Upper lobe of left lung (tissue), 6 donors: ENCODE data around the gene MAMLD1. TPM values are rescaled to one million over a fixed set of nuclear protein-coding genes. Genes with fewer than 3 reads are reported as not detected.

Source experiments
- ATAC-seq, 2 donors: fragments of 200-7000 bp; cut with Tn5 transposase; one replicate each; pipeline ENCODE4 v1.9.1; 2022; ENCODE audit warnings: mild to moderate bottlenecking in 2 of 2, moderate library complexity in 2 of 2; ENCODE audit not compliant: low FRiP score in 2 of 2
- DNase-seq, 2 donors: peaks; one replicate each; pipeline ENCODE4 v3.0.0-alpha.2; 2019 to 2020
- H3K27ac ChIP-seq, 4 donors: fragments of 200-600 bp; sonication (generic); one replicate each; pipeline ENCODE4 v1.5.1; 2016 to 2019
- H3K27me3 ChIP-seq, 4 donors: fragments of 200-600 bp; sonication (generic); one replicate each; pipeline ENCODE4 v1.5.1; 2017 to 2019
- H3K36me3 ChIP-seq, 4 donors: fragments of 200-600 bp; sonication (generic); one replicate each; pipeline ENCODE4 v1.5.1; 2016 to 2019
- H3K4me1 ChIP-seq, 4 donors: fragments of 200-600 bp; sonication (generic); one replicate each; pipeline ENCODE4 v1.5.1; 2018 to 2019
- H3K4me3 ChIP-seq, 4 donors: fragments of 200-600 bp; sonication (generic); one replicate each; pipeline ENCODE4 v1.5.1; 2017 to 2019; ENCODE audit warnings: mild to moderate bottlenecking in 2 of 4, moderate library complexity in 1 of 4
- H3K9me3 ChIP-seq, 4 donors: fragments of 200-600 bp; sonication (generic); one replicate each; pipeline ENCODE4 v1.5.1; 2018 to 2019
- EP300 ChIP-seq, 4 donors: sonication (generic); formaldehyde crosslinking; IDR thresholded peaks; one replicate each; pipeline ENCODE4 v1.5.1; 2017; ENCODE audit warnings: antibody characterized with exemption in 4 of 4, control low read depth in 2 of 4
- POLR2A ChIP-seq, 4 donors: fragments of 450-650 bp; IDR thresholded peaks; one replicate each; pipeline ENCODE4 v1.5.1; 2016 to 2017; ENCODE audit warnings: antibody characterized with exemption in 4 of 4, mild to moderate bottlenecking in 2 of 4
- POLR2AphosphoS5 ChIP-seq, 2 donors: sonication (generic); formaldehyde crosslinking; IDR thresholded peaks; one replicate each; pipeline ENCODE4 v1.5.1; 2017; ENCODE audit warnings: antibody characterized with exemption in 2 of 2
- WGBS, 2 donors: methylation state at CpG; one replicate each; pipeline ENCODE4 v1.1.5; 2017 to 2018; 5-methylcytosine and 5-hydroxymethylcytosine counted together
- total RNA-seq, 6 donors: library from RNA; depleted of rRNA in 4 of 6; stranded (reverse); fragments of >200 nt in 4 of 6; gene quantifications; one replicate each; pipeline versions ENCODE4 v1.1.0 to v1.2.1, GENCODE V29; 2016 to 2021
- TF ChIP-seq, protein P1 (sequence below), 6 experiments: fragments of 450-650 bp in 4 of 6; fragments of 200-600 bp in 2 of 6; sonication (generic) in 2 of 6; IDR thresholded peaks; one replicate each; pipeline ENCODE4 v1.5.1; 2016 to 2019; ENCODE audit warnings: antibody characterized with exemption in 6 of 6
- donor health status: DM: no; HTN: no; CAD: no; lungs with moderate emphysema.
- donor health status: DM: no; HTN: yes; CAD: no; lungs with severe emphysema.

The MAMLD1 gene
- total RNA-seq, 6 donors from 2014 or later = 1.1 to 7.8 (median 3.7) TPM

DNA sequence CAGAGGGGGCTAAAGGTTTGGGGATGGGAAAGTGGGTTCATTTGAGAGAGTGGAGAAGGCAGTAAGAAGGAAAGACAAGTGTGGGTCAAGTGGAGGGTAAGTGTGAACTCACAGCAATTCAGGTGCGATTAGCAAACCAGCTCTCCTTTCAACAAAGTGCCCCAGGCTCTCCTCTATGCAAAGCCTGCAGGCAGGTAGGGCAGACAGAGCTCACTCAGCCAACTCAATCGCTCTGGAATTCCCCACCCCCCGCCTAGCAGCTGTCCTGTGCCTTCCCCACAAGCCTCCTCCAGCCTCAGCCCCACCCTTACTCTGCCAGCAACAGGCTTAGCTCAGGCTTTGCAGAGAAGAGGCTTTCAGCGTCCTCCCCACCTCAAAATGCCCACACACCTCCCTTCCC is 14.8 kb upstream of the MAMLD1 start:
- Histone ChIP-seq H3K4me1 (no peaks in the 10 kb centered on the region), H3K36me3 (no peaks in the 10 kb centered on the region), H3K4me3 (no peak overlapping the region), H3K27me3 (no peaks in the 10 kb centered on the region), H3K9me3 (no peaks in the 10 kb centered on the region), H3K27ac (no peak overlapping the region)
- ATAC-seq = no peak
- TF ChIP-seq POLR2A (IDR thresholded peaks at IDR 0.05) (no peak), EP300 (IDR thresholded peaks at IDR 0.05) (no peak), POLR2AphosphoS5 (IDR thresholded peaks at IDR 0.05) (no peak)
- TF ChIP-seq, protein P1, sequence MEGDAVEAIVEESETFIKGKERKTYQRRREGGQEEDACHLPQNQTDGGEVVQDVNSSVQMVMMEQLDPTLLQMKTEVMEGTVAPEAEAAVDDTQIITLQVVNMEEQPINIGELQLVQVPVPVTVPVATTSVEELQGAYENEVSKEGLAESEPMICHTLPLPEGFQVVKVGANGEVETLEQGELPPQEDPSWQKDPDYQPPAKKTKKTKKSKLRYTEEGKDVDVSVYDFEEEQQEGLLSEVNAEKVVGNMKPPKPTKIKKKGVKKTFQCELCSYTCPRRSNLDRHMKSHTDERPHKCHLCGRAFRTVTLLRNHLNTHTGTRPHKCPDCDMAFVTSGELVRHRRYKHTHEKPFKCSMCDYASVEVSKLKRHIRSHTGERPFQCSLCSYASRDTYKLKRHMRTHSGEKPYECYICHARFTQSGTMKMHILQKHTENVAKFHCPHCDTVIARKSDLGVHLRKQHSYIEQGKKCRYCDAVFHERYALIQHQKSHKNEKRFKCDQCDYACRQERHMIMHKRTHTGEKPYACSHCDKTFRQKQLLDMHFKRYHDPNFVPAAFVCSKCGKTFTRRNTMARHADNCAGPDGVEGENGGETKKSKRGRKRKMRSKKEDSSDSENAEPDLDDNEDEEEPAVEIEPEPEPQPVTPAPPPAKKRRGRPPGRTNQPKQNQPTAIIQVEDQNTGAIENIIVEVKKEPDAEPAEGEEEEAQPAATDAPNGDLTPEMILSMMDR (IDR thresholded peaks at IDR 0.05) = no peak
- WGBS, 2 donors = 25 to 53% methylated on average over 3 to 4 of the region's 4 CpGs
- no peak for DNase-seq

DNA sequence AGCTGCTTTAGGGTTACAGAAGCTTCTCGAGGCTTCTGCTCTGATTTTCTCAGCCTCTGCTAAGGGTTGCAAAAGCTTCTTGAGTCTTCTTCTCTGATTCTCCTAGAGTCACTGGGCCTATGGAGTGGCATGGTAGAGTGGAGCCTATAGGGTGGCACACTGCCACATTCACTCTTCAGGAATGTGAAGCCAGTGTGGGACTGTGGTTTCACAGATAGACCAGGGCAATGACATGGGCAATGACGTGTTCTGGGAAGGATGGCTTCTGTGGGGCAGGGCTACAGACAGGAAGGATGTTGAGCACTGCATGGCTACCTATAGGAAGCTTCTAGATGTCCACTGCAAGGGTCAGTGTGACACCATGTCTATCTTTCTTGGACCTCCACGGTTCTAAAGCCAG is 11.0 kb upstream of the MAMLD1 start:
- H3K9me3 ChIP-seq = no peaks in the 10 kb centered on the region
- H3K27ac ChIP-seq = no peak overlapping the region
- TF ChIP-seq POLR2A (IDR thresholded peaks at IDR 0.05) (no peak), EP300 (IDR thresholded peaks at IDR 0.05) (no peak), POLR2AphosphoS5 (IDR thresholded peaks at IDR 0.05) (no peak)
- TF ChIP-seq, protein P1 (IDR thresholded peaks at IDR 0.05) = no peak
- H3K27me3 ChIP-seq = no peaks in the 10 kb centered on the region
- H3K4me3 ChIP-seq = no peak overlapping the region
- H3K36me3 ChIP-seq = no peaks in the 10 kb centered on the region
- no peaks in the 10 kb centered on the region for H3K4me1 ChIP-seq
- WGBS, 2 donors = 58 to 100% methylated on average over 1 to 3 of the region's 3 CpGs
- ATAC-seq (no peak), DNase-seq (no peak)

DNA sequence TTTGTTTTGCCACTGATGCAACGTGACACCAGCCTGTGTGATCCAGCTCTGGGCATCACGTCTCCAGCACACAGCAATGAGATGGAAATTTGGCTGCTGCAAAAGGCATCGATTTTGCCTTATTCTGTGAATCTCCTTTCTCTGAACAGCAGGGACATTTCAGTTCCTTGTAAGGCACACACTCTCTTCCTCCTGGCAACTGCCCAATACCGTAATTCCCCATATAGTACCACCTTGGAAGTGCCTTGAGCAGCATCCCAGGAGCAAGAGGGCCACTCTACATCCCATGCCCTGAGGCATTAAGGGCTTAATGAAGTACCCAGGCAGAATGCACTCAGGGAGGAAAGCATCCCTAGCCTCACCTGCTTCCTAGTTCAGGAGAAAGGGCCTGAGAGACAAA is 10.5 kb upstream of the MAMLD1 start:
- ATAC-seq (no peak), DNase-seq (no peak)
- no peaks in the 10 kb centered on the region for H3K36me3 ChIP-seq
- 48 to 56% methylated on average over 4 of the region's 4 CpGs for WGBS, 2 donors
- no peaks in the 10 kb centered on the region for H3K27me3 ChIP-seq
- H3K27ac ChIP-seq = no peak overlapping the region
- TF ChIP-seq EP300 (IDR thresholded peaks at IDR 0.05) (no peak), POLR2AphosphoS5 (IDR thresholded peaks at IDR 0.05) (no peak), POLR2A (IDR thresholded peaks at IDR 0.05) (no peak)
- TF ChIP-seq, protein P1 (IDR thresholded peaks at IDR 0.05) = no peak
- H3K4me1 ChIP-seq = no peaks in the 10 kb centered on the region
- no peak overlapping the region for H3K4me3 ChIP-seq
- H3K9me3 ChIP-seq = no peaks in the 10 kb centered on the region

- 70 to 80% methylated on average over 1 to 3 of the region's 3 CpGs for WGBS, 2 donors
- Histone ChIP-seq H3K27me3 (peaks cover 0 to under 1% (median 0%) of the 10 kb centered on the region in 4 donors), H3K27ac (no peak overlapping the region), H3K9me3 (no peaks in the 10 kb centered on the region), H3K36me3 (no peaks in the 10 kb centered on the region), H3K4me1 (no peaks in the 10 kb centered on the region), H3K4me3 (no peak overlapping the region)
- ATAC-seq (no peak), DNase-seq (no peak)
- TF ChIP-seq POLR2AphosphoS5 (IDR thresholded peaks at IDR 0.05) = no peak
- TF ChIP-seq POLR2A (IDR thresholded peaks at IDR 0.05) = no peak
- TF ChIP-seq, protein P1 (IDR thresholded peaks at IDR 0.05) = no peak
- no peak for TF ChIP-seq EP300 (IDR thresholded peaks at IDR 0.05)
These were observed 7.2 kb upstream of the MAMLD1 start for GRCh38 chrX:150355913-150356312.

GRCh38 chrX:150357790-150358189 is 5.3 kb upstream of the MAMLD1 start:
- Histone ChIP-seq H3K36me3 (no peaks in the 10 kb centered on the region), H3K4me1 (peaks cover 3 to 18% (median 10%) of the 10 kb centered on the region in 4 donors), H3K27ac (no peak overlapping the region), H3K4me3 (no peak overlapping the region), H3K27me3 (peaks cover 0 to 9% (median 0%) of the 10 kb centered on the region in 4 donors), H3K9me3 (no peaks in the 10 kb centered on the region)
- no peak for TF ChIP-seq EP300 (IDR thresholded peaks at IDR 0.05)
- no peak for TF ChIP-seq POLR2A (IDR thresholded peaks at IDR 0.05)
- 56% methylated on average over 1 of the region's 1 CpG; no CpG with 5 or more reads in 1 of the 2 donors for WGBS, 2 donors
- no peak for ATAC-seq
- no peak for DNase-seq
